ENCODE data around the gene ATRN.
"Not testable (repeated sequence)": the region's sequence is repeated elsewhere in the genome, so short reads cannot be mapped to it uniquely, and the experiment has no call there.

Gene ATRN

DNA sequence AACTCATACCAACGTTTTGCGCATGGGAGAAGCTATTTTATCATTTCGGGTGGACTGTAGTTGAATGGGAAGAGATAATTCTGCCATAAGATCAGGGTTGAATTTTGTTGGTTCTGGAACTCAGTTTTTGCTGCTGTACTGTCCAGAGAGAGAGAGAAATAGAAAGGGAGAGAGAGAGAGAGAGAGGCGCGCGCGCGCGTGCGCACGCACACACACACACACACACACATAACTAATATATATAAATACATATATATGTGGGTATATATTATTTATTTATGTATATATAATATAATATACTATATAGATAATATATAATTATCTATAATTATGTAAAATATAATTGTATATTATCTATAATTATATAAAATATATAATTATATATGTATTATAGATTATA is 21.9 kb downstream of the ATRN start:
- Histone ChIP-seq H3K36me3 (ENCODE audit: insufficient read depth, insufficient read length, low read length) (no peaks in the 10 kb centered on the region), H3K4me3 (ENCODE audit: insufficient read length, low read depth) (no peak overlapping the region), H3K9ac (ENCODE audit: insufficient read length, low read depth) (no peak overlapping the region), H3K4me1 (ENCODE audit: insufficient read depth, insufficient read length) (no peaks in the 10 kb centered on the region), H3K9me3 (ENCODE audit: insufficient read depth, low read length) (peaks cover 20% of the 10 kb centered on the region), H3K27me3 (ENCODE audit: insufficient read depth, insufficient read length) (no peaks in the 10 kb centered on the region)
- TF ChIP-seq ZNF274 (IDR thresholded peaks at IDR 0.05; ENCODE audit: low read depth, low read length) (no peak), YY1 (IDR thresholded peaks at IDR 0.05; ENCODE audit: insufficient read depth, insufficient read length) (no peak), SUZ12 (IDR thresholded peaks at IDR 0.05; ENCODE audit: extremely low read depth, insufficient read depth, insufficient read length) (no peak)
- DNase-seq (ENCODE audit: low read depth, low spot score) = no peak

DNA sequence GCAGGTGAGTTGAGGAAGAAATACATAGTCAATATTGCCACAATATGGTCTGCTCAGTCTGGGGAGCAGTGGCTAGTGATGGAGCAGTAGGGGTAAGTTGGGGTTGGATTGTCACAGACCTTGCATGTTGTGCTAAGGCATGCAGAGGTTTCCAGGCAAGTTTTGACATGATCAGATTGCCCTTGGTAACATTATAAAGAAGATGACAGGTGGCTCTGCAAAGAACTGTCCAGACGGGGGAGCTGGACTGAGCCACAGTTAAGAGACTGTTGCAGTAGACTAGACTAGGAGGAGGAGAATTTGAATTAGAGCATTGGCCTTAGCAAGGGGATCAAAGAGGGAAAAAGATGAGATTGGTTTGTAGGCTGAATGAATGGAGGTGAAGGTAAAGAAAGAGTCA is 23.4 kb downstream of the ATRN start:
- H3K9me3 ChIP-seq (ENCODE audit: insufficient read depth, low read length) = peaks cover 20% of the 10 kb centered on the region
- no peaks in the 10 kb centered on the region for H3K27me3 ChIP-seq (ENCODE audit: insufficient read depth, insufficient read length)
- no peak for DNase-seq (ENCODE audit: low read depth, low spot score)
- no peaks in the 10 kb centered on the region for H3K36me3 ChIP-seq (ENCODE audit: insufficient read depth, insufficient read length, low read length)
- H3K4me3 ChIP-seq (ENCODE audit: insufficient read length, low read depth) = no peak overlapping the region
- H3K4me1 ChIP-seq (ENCODE audit: insufficient read depth, insufficient read length) = no peaks in the 10 kb centered on the region
- TF ChIP-seq ZNF274 (IDR thresholded peaks at IDR 0.05; ENCODE audit: low read depth, low read length) = no peak
- TF ChIP-seq SUZ12 (IDR thresholded peaks at IDR 0.05; ENCODE audit: extremely low read depth, insufficient read depth, insufficient read length) = no peak
- TF ChIP-seq YY1 (IDR thresholded peaks at IDR 0.05; ENCODE audit: insufficient read depth, insufficient read length) = no peak
- H3K9ac ChIP-seq (ENCODE audit: insufficient read length, low read depth) = no peak overlapping the region

- H3K9ac ChIP-seq (ENCODE audit: insufficient read length, low read depth) = no peak overlapping the region
- no peaks in the 10 kb centered on the region for H3K4me1 ChIP-seq (ENCODE audit: insufficient read depth, insufficient read length)
- H3K36me3 ChIP-seq (ENCODE audit: insufficient read depth, insufficient read length, low read length) = no peaks in the 10 kb centered on the region
- TF ChIP-seq SUZ12 (IDR thresholded peaks at IDR 0.05; ENCODE audit: extremely low read depth, insufficient read depth, insufficient read length) (no peak), YY1 (IDR thresholded peaks at IDR 0.05; ENCODE audit: insufficient read depth, insufficient read length) (no peak), ZNF274 (IDR thresholded peaks at IDR 0.05; ENCODE audit: low read depth, low read length) (no peak)
- no peaks in the 10 kb centered on the region for H3K27me3 ChIP-seq (ENCODE audit: insufficient read depth, insufficient read length)
- no peaks in the 10 kb centered on the region for H3K9me3 ChIP-seq (ENCODE audit: insufficient read depth, low read length)
- H3K4me3 ChIP-seq (ENCODE audit: insufficient read length, low read depth) = no peak overlapping the region
- DNase-seq (ENCODE audit: low read depth, low spot score) = no peak
These were observed 32.1 kb downstream of the ATRN start for GRCh38 chr20:3502878-3503277.

DNA sequence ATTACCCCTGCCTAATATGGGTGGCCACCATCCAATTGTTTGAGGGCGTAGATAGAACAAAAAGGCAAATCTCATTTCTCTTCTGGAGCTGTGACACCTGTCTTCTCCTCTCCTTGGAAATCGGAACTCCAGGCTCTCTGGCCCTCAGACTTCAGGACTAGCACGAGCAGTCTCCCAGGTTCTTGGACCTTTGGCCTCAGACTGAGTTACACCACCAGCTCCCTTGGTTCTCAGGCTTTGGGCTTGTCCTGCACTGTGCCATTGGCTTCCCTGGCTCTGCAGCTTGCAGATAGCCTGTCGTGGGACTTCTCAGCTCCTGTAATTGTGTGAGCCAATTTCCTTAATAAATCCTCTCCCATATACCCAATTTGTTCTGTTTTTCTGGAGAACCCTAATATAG is 34.3 kb downstream of the ATRN start:
- DNase-seq (ENCODE audit: low read depth, low spot score) = no peak
- Histone ChIP-seq H3K9ac (ENCODE audit: insufficient read length, low read depth) (no peak overlapping the region), H3K9me3 (ENCODE audit: insufficient read depth, low read length) (no peaks in the 10 kb centered on the region), H3K27me3 (ENCODE audit: insufficient read depth, insufficient read length) (no peaks in the 10 kb centered on the region), H3K4me1 (ENCODE audit: insufficient read depth, insufficient read length) (no peaks in the 10 kb centered on the region), H3K4me3 (ENCODE audit: insufficient read length, low read depth) (no peak overlapping the region), H3K36me3 (ENCODE audit: insufficient read depth, insufficient read length, low read length) (no peaks in the 10 kb centered on the region)
- no peak for TF ChIP-seq SUZ12 (IDR thresholded peaks at IDR 0.05; ENCODE audit: extremely low read depth, insufficient read depth, insufficient read length)
- TF ChIP-seq ZNF274 (IDR thresholded peaks at IDR 0.05; ENCODE audit: low read depth, low read length) = no peak
- no peak for TF ChIP-seq YY1 (IDR thresholded peaks at IDR 0.05; ENCODE audit: insufficient read depth, insufficient read length)

DNA sequence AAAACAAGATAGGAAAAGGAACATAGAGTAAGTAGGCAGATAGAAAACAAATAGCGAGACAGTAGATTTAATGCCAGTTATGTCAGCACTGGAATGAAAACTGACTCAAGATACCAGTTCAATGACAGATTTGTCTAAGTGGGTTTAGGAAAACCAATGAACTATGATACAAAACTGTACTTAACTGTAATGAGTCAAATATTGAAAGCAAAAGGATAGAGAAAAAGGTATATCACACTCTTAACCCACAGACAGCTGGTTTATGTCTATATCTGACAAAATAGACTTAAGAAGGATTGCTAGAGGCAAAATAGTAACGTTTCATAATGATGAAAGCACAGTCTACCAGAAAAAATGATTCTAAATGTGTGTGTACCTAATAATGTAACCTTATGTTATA is 38.2 kb downstream of the ATRN start:
- TF ChIP-seq ZNF274 (IDR thresholded peaks at IDR 0.05; ENCODE audit: low read depth, low read length) = no peak
- TF ChIP-seq YY1 (IDR thresholded peaks at IDR 0.05; ENCODE audit: insufficient read depth, insufficient read length) = no peak
- TF ChIP-seq SUZ12 (IDR thresholded peaks at IDR 0.05; ENCODE audit: extremely low read depth, insufficient read depth, insufficient read length) = no peak
- no peaks in the 10 kb centered on the region for H3K27me3 ChIP-seq (ENCODE audit: insufficient read depth, insufficient read length)
- no peak for DNase-seq (ENCODE audit: low read depth, low spot score)
- no peak overlapping the region for H3K9ac ChIP-seq (ENCODE audit: insufficient read length, low read depth)
- no peaks in the 10 kb centered on the region for H3K36me3 ChIP-seq (ENCODE audit: insufficient read depth, insufficient read length, low read length)
- no peaks in the 10 kb centered on the region for H3K9me3 ChIP-seq (ENCODE audit: insufficient read depth, low read length)
- H3K4me1 ChIP-seq (ENCODE audit: insufficient read depth, insufficient read length) = no peaks in the 10 kb centered on the region
- no peak overlapping the region for H3K4me3 ChIP-seq (ENCODE audit: insufficient read length, low read depth)

DNA sequence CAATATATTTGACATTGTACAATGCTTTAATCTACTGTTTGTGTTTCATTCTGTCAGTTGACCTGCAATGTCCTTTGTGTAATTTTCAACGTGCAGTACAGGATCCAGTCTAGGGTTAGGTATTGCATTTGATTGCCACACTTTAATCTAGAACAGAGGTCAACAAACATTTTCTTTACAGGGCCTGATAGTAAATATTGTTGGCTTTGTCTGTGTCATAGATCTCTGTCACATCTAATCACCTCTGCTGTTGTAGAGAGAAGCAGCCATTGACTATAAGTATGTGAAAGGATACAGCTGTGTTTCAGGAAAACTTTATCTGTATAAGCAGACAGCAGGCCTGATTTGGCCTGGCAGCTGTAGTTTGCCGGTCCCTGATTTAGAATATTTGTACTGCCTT is 39.3 kb downstream of the ATRN start:
- no peak for DNase-seq (ENCODE audit: low read depth, low spot score)
- H3K36me3 ChIP-seq (ENCODE audit: insufficient read depth, insufficient read length, low read length) = no peaks in the 10 kb centered on the region
- no peak overlapping the region for H3K9ac ChIP-seq (ENCODE audit: insufficient read length, low read depth)
- TF ChIP-seq ZNF274 (IDR thresholded peaks at IDR 0.05; ENCODE audit: low read depth, low read length) (no peak), SUZ12 (IDR thresholded peaks at IDR 0.05; ENCODE audit: extremely low read depth, insufficient read depth, insufficient read length) (no peak), YY1 (IDR thresholded peaks at IDR 0.05; ENCODE audit: insufficient read depth, insufficient read length) (no peak)
- no peak overlapping the region for H3K4me3 ChIP-seq (ENCODE audit: insufficient read length, low read depth)
- H3K9me3 ChIP-seq (ENCODE audit: insufficient read depth, low read length) = no peaks in the 10 kb centered on the region
- H3K4me1 ChIP-seq (ENCODE audit: insufficient read depth, insufficient read length) = no peaks in the 10 kb centered on the region
- no peaks in the 10 kb centered on the region for H3K27me3 ChIP-seq (ENCODE audit: insufficient read depth, insufficient read length)

GRCh38 chr20:3512239-3512638 is 41.4 kb downstream of the ATRN start:
- not testable (repeated sequence) for H3K9me3 ChIP-seq (ENCODE audit: insufficient read depth, low read length); H3K4me1 ChIP-seq (ENCODE audit: insufficient read depth, insufficient read length); H3K9ac ChIP-seq (ENCODE audit: insufficient read length, low read depth); H3K4me3 ChIP-seq (ENCODE audit: insufficient read length, low read depth); DNase-seq (ENCODE audit: low read depth, low spot score); H3K36me3 ChIP-seq (ENCODE audit: insufficient read depth, insufficient read length, low read length); H3K27me3 ChIP-seq (ENCODE audit: insufficient read depth, insufficient read length)

DNA sequence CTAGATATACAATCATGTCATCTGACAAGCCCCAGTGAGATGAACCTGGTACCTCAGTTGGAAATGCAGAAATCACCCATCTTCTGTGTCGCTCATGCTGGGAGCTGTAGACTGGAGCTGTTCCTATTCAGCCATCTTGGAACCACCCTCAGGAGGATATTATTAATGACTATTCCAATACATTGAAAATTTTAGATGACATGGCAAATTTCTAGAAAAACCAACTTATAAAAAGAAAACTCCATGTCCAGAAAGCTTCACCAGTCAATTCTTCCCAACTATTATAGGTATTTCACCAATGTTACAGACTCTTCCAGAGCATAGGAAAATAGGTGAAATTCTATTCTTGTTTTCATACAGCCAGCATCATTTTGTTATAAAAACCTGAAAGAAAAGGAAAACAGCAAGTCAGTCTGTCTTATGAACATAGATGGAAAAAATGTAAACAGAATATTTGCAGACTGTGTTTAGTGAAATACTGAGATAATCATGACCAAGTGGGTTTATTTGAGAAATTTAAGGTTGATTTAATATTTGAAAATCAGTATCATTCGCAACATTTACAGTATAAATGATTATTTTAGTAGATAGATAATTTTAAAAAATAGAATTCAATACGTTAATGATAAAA is 43.3 kb downstream of the ATRN start:
- H3K9ac ChIP-seq (ENCODE audit: insufficient read length, low read depth) = no peak overlapping the region
- H3K36me3 ChIP-seq (ENCODE audit: insufficient read depth, insufficient read length, low read length) = no peaks in the 10 kb centered on the region
- no peak for DNase-seq (ENCODE audit: low read depth, low spot score)
- H3K4me3 ChIP-seq (ENCODE audit: insufficient read length, low read depth) = no peak overlapping the region
- no peaks in the 10 kb centered on the region for H3K9me3 ChIP-seq (ENCODE audit: insufficient read depth, low read length)
- no peaks in the 10 kb centered on the region for H3K4me1 ChIP-seq (ENCODE audit: insufficient read depth, insufficient read length)
- no peaks in the 10 kb centered on the region for H3K27me3 ChIP-seq (ENCODE audit: insufficient read depth, insufficient read length)
- TF ChIP-seq YY1 (IDR thresholded peaks at IDR 0.05; ENCODE audit: insufficient read depth, insufficient read length) (no peak), SUZ12 (IDR thresholded peaks at IDR 0.05; ENCODE audit: extremely low read depth, insufficient read depth, insufficient read length) (no peak), ZNF274 (IDR thresholded peaks at IDR 0.05; ENCODE audit: low read depth, low read length) (no peak)
